ENCODE results near the gene PCAT7. TPM values are rescaled to one million over a fixed set of nuclear protein-coding genes. Genes with fewer than 3 reads are reported as not detected.
"Not testable (repeated sequence)": the region's sequence is repeated elsewhere in the genome, so short reads cannot be mapped to it uniquely, and the experiment has no call there.

PCAT7 gene
- total RNA-seq, 1 donor from 2014 or later: not detected

DNA sequence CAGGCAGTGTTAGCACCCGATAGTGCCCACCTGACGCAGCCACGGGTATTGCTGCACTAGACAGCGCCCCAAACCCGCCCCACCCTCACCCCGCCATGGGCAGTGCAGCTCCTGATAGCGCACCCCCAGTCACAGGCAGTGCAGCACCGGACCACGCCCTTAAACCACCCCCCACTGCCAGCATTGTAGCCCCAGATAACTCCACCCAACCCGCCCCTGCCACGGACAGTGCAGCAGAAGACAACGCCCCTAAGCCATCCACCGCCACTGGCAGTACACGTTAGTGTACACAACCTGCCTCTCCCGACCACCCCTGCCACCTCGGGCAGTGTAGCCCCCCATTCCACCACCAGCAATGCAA lies 825 bp upstream of the PCAT7 start:
- no peak for ATAC-seq
- DNase-seq (ENCODE audit: missing footprints): no peak
- intact Hi-C loops (cut with DNase I): no loop called here

DNA sequence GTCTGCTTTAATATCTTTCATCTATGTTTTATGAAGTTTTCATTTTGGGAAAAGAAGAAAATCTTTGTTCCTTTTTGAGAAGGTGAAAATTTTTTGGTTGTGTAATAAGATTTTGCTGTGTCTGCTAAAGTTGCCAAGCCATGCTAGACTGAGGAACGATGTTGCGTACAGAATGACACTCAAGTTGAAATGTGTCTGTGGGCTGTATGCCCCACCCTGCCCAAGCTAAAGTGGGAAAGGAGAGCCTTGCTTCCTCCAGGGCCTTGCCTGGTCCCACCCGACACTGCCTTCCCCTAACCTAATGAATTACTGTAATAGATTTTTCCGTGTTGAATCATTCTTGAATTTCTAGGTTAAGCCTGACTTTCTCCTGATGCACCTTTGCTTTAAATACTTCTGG lies 2.5 kb downstream of the PCAT7 start:
- DNase-seq (ENCODE audit: missing footprints) (no peak), ATAC-seq (no peak)
- intact Hi-C loops (cut with DNase I): no loop called here

DNA sequence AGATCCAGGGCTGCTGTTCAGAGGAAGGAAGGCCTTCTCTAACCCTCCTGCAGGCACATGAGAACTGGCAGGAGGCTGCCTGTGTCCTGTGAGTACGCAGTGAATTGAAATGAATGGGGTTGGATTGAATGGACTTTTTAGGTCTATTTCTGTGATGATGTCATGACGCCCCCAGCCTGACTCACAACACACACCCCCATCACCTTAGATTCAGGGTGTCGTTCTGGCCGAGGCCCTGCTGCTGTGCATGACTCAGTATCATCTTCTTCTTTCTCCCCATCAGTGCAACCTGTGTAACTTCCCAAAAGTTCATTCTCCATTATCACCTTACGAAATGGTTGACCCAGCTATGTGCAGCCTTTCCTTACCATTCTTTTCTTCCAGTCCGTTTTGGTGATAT lies 5.4 kb downstream of the PCAT7 start:
- DNase-seq (ENCODE audit: missing footprints) (no peak), ATAC-seq (no peak)
- intact Hi-C loops (cut with DNase I): no loop called here

DNA sequence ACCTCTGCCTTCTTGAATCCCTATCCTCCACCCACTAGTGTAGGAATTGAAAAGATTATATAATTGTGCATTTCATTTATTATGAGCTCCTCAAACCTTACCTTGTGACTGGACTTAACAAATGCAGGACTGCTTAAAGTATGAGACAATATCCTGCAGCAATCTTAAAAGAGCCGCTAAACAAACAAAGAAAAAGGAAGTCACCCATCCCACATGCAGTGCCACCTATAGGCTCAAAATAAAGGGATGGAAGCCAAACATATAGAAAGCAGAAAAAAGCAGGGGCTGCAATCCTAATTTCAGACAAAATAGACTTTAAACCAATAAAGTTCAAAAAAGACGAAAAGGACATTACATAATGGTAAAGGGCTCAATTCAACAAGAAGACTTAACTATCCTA lies 8.7 kb downstream of the PCAT7 start:
- intact Hi-C loops (cut with DNase I): no loop called here
- DNase-seq (ENCODE audit: missing footprints): no peak
- ATAC-seq: no peak

DNA sequence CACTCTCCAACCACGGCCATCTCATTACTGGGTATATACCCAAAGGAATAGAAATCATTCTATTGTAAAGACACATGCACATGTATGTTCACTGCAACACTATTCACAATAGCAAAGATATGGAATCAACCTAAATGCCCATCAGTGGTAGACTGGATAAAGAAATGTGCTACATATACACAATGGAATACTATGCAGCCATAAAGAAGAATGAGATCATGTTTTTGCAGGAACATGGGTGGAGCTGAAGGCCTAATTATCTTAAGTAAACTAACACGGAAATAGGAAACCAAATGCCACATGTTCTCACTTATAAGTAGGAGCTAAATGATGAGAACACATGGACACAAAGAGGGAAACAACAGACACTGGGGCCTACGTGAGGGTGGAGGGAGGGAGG lies 9.4 kb downstream of the PCAT7 start:
- DNase-seq (ENCODE audit: missing footprints); ATAC-seq; intact Hi-C loops (cut with DNase I): not testable (repeated sequence)

DNA sequence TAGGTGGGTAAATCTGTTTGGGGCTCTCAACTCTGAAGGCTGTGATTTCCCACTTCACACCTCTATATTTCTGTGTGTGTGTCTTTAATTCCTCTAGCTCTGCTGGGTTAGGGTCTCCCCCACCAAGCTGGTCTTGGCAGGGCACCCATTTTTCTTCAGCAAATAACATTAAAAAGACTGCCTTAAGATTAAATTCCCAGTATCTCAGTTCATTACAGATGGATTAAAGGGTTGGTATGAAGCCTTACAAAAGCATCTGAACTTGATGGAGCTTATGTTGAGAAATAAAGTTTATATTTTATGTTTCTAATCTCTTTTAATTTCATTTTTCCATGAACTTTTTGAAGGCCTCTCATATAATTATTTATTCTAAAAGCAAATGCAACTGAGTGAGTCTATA lies 11.7 kb downstream of the PCAT7 start:
- intact Hi-C loops (cut with DNase I): no loop called here
- DNase-seq (ENCODE audit: missing footprints): no peak
- no peak for ATAC-seq

DNA sequence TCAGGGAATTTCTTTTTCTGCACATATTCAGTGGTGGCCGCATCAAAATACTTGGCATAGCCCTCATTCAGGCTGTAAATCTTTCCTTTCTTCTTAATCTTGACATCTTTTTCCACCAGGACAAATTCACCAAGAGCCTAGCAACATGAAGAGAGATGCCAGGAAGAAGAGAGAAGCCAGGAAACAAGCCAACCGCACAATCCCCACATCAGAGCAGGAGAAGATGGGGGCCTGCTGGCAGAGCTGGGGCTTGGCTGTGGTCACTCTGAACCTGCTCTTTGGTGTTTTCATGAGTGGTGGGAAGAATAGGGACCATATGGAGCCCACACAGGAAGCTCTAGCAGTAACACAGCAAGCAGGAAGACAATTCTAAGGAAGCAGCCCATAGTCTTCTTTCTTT lies 12.4 kb downstream of the PCAT7 start:
- no peak for ATAC-seq
- intact Hi-C loops (cut with DNase I): no loop called here
- no peak for DNase-seq (ENCODE audit: missing footprints)

DNA sequence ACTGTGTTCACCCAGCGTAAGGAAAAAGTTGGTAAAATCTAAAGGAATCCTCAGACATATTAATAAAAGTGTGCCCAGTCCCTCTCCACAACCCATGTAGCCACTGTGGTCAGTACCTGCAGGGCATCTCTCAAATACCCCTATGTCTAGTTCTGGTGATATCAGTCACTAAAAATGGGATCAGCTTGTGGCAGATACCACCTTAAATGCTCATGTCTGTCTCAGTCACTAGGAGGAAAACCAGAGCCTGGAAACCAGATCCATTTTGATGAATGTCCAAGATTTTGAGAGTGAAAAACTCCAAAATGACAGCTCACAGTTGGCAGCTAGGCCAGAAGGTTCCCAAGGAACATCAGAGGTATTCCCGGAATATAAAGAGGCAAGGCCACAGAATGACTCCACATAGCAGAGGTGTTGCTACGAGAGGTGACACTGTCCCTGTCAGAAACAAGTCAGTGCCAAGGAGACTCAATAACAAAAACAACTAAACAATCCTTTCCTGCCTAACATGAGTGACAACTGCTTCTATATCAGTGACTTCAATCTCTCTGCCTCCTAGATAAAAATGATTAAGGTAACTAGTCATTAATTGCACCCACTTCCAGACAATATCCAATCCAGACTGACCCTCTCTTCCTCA lies 13.5 kb downstream of the PCAT7 start:
- ATAC-seq (peak; percentile 64), DNase-seq (ENCODE audit: missing footprints) (no peak)
- intact Hi-C loops (cut with DNase I): no loop called here

DNA sequence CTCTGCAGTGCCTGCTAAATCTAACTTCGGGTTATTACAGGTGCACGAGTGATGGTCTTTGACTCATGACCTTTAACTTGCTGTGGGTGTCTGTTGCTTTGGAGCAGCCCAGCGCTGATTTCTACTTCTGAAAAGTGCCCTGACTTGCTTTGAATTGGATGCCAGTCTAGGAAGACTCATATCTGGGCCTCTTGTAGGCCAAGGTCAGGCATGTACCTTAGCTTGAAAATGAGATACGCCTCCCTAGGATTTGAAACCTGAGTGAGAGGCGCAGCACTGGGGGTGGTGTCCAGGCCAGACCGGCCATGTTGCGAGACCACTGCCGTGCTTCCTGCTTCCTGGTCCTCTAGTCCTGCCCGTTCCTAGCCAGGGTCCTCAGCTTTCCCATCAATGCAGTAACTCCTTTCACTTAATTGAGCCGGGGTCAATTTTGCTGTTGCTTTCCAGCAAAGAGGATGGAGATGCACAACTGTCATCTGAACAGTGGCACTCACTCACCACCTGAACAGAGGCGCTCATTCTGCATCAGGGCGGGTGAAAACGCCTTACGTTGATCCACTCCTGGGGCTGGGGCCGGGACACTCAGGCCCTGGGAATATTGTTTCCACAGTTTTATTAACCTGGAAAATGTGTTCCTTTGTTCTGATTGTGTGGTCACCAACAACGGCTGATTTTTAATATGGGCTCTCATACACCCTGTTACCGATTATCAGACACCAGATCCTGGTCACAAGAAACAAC lies 14.3 kb downstream of the PCAT7 start:
- DNase-seq (ENCODE audit: missing footprints): no peak
- ATAC-seq: no peak
- intact Hi-C loops (cut with DNase I): no loop called here

DNA sequence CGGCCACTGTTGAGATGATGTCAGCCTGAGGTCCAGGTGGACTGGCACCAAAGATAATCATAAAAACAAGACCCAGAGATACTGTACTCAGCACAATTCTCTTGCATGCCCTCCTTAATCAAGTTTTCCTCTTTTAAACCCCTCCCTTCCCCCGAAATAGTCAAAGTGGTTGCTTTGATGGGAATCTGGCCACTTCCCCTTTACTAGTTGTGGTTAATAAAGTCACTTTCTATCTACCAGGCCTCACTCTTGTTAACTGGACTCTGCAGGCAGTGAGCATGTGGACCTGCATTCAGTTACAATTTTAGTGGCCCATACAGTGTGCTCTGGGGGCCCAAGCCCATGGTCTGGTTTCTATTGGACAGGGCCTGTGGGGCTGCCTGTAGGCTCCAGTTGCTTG lies 21.2 kb downstream of the PCAT7 start:
- ATAC-seq: no peak
- DNase-seq (ENCODE audit: missing footprints): no peak
- intact Hi-C loops (cut with DNase I): no loop called here

DNA sequence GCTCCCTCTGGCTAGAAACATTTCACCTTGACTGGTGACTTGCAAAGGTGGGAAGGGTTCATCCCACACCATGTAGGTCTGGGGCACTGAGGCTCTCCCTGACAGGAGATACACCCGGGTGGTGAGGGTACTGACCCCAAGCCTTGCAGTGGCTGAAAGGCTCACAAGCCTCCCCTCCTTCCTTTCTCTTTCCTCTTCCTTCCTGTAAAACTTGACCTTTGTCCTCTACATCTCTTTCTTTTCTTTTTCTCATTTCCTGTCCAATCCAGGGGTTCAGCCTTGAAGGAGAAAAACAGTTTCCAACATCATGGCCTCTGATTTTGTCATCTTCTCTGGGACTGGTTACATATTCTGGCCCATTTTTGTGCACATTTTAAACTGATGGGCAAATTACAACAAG lies 22.2 kb downstream of the PCAT7 start:
- intact Hi-C loops (cut with DNase I): no loop called here
- no peak for DNase-seq (ENCODE audit: missing footprints)
- ATAC-seq: no peak

DNA sequence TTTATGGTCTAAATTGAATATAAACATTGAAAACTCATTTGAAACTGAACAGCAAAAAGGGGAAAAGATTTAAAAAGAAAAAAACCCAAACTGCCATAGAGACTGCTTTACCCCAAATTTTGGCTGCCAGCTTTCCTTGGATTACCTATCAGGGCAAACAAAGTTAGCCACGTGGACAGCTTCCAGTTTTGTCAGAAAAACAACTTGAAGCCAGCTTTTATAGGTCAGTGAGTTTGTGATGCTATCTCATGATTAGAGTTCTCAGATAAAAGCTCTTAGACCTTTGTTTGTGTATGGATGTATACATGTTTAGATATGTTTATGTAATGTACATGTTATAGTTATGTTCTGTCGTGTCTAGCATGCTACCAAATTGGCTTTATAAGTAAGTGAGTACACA lies 22.7 kb downstream of the PCAT7 start:
- DNase-seq (ENCODE audit: missing footprints): no peak
- ATAC-seq: no peak
- intact Hi-C loops (cut with DNase I): no loop called here

DNA sequence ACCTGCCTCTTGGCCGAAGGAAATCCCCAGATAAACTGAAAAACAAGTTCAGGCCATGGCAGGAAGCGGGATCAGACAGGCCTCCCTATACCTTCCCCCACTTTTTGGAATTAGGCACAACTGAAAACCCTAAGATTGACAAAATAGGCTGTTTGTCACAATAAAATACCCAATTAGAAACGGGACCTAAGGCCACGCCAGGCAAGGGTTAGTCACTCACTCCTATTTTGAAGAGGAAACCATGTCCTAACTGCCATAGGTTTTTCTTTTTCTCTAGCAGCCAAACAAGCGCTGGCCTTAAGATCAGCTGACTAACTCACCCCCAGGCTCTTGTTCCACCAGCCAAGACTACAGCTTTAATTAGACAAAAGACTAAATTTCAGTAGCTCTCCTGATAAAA lies 26.8 kb downstream of the PCAT7 start:
- intact Hi-C loops (cut with DNase I): no loop called here
- ATAC-seq: no peak
- no peak for DNase-seq (ENCODE audit: missing footprints)

DNA sequence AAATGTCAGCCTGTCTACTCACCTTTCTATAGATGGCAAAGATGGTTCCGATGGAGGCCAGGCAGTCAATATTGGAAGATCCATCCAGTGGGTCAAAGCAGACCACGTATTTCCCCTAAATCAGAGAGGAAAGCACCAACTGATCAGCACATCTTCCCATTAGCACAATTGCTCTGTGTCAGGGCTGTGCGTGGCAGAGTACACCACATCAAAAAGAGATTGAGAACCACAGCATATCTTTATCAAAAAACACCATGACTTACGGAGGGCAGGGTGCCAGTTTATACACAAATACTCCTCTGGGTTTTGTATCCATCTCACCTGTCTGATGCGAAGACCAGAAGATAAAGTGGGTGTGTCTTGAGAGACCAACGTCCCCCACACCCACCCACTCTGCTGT lies 29.7 kb downstream of the PCAT7 start:
- DNase-seq (ENCODE audit: missing footprints): no peak
- intact Hi-C loops (cut with DNase I): no loop called here
- no peak for ATAC-seq

DNA sequence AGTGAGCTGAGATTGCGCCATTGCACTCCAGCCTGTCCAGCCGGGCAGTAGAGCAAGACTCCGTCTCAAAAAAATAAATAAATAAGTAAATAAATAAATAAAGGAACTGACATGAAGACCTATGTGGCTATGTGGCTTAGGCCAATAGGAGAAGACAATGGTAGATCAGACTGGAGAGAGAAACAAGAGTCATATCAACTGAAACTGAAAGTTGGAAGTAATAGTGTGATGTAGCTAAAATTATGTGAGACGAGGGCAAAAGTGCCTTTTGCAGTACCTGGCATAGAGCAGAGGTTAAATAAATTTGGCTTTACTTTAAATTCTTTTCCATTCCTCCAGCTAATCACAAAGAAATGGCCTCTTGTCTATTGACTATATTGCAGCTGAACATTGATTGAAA lies 31.4 kb downstream of the PCAT7 start:
- DNase-seq (ENCODE audit: missing footprints) (no peak), ATAC-seq (no peak)
- intact Hi-C loops (cut with DNase I): no loop called here

DNA sequence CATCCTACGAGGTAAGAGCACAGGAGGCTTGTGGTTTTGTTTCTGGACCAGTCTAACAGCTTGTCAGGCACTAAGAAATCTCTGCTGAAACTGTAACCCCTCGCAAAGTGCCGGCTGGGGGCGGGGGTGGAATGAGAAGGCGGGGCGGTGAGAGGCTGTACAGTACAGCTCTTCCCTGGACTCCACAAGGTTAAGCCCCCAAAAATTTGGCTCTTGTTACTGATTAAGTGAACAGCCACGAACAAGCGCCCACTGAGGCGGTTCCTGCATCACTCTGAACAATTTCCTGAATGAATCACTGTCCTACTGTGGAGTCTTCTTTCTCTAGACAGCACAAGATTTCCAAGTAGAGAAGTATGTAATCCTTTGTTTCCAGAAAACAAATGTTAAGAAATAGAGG lies 31.9 kb downstream of the PCAT7 start:
- no peak for ATAC-seq
- intact Hi-C loops (cut with DNase I): no loop called here
- no peak for DNase-seq (ENCODE audit: missing footprints)

DNA sequence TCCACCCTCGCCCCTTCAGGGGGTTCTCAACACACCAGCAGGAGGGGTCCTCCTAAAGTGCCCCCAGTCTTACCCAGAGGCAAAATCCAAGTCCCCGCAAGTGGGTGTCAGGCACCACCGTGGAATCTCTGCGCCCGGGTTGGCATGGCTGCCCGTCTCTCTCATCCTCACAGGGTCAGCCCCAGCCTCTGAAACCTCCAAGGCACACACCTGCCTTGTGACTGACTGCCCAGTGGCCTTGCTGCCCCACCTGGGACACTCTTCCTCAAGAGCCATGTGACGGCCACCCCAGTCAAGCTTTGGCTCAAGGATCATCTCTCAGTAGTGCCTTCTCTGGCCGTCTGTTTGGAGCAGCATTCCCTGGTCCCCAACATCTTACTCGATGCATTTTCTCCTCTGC lies 33.8 kb downstream of the PCAT7 start:
- ATAC-seq (no peak), DNase-seq (ENCODE audit: missing footprints) (no peak)
- intact Hi-C loops (cut with DNase I): no loop called here

DNA sequence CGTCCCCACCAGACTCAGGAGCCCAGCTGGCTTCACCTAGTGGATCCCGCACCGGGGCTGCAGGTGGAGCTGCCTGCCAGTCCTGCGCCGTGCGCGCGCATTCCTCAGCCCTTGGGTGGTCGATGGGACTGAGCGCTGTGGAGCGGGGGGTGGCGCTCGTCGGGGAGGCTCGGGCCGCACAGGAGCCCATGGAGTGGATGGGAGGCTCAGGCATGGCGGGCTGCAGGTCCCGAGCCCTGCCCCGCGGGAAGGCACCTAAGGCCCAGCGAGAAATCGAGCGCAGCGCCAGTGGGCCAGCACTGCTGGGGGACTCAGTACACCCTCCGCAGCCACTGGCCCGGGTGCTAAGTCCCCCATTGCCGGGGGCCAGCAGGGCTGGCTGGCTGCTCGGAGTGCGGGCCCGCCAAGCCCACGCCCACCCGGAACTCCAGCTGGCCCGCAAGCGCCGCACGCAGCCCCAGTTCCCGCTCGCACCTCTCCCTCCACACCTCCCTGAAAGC lies 36.2 kb downstream of the PCAT7 start:
- ATAC-seq; DNase-seq (ENCODE audit: missing footprints); intact Hi-C loops (cut with DNase I): not testable (repeated sequence)

DNA sequence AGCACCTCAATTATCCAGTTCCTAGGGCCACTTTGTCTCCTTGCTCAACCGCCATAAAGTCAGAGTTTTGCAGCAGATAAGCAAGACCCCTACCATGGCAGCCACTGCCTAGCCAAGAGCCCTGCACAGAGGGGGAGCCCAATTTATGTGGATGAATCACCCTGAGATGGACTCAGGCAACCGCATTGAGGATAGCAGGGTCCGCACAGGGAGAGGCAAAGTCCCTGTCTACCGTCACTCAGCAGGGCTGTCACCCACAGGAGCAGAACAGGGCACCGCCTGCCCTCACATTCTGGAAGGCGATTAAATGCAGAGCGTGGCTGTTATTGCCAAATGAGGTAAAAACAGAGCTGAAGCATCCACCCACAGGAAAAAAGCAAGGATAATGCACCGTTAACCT lies 37.0 kb downstream of the PCAT7 start:
- intact Hi-C loops (cut with DNase I): no loop called here
- ATAC-seq (no peak), DNase-seq (ENCODE audit: missing footprints) (no peak)

DNA sequence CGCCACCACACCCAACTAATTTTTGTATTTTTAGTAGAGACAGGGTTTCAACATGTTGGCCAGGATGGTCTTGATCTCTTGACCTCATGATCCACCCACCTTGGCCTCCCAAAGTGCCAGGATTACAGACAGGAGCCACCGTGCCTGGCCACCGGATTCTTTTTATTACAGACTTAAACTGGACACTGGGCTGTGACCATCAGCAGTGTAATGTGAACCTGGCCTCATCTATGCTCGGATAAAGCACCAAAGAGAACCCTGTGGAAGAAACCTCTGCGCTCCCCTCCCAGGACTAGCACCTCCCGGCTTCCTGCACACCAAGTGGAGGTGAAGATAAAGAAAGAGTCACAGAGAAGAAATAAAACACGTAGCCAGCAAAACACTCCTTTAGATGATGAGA lies 37.8 kb downstream of the PCAT7 start:
- ATAC-seq; DNase-seq (ENCODE audit: missing footprints); intact Hi-C loops (cut with DNase I): not testable (repeated sequence)

Measured in Right ventricle myocardium inferior (tissue), 1 donor.